Measurements from ENCODE around the gene IL25.

IL25 gene

GRCh38 chr14:23382276-23382675 lies 9.7 kb downstream of the IL25 start:
- H2AFZ ChIP-seq (ENCODE audit: low read length): no peak overlapping the region
- no peaks in the 10 kb centered on the region for H3F3A ChIP-seq (ENCODE audit: insufficient read depth, low read length)
- H3K4me3 ChIP-seq (ENCODE audit: low read length): no peak overlapping the region
- H3K4me1 ChIP-seq (ENCODE audit: low read length): no peaks in the 10 kb centered on the region
- H3K36me3 ChIP-seq (replicated peaks; ENCODE audit: insufficient read depth, low read length): no peaks in the 10 kb centered on the region
- no peak for DNase-seq
- no peaks in the 10 kb centered on the region for H3K79me2 ChIP-seq (ENCODE audit: low read length)
- peaks cover 4% of the 10 kb centered on the region for H3K27me3 ChIP-seq (replicated peaks; ENCODE audit: insufficient read depth, low read length)
- TF ChIP-seq CTCF (IDR thresholded peaks at IDR 0.05; ENCODE audit: low read length) (no peak), EZH2phosphoT487 (IDR thresholded peaks at IDR 0.05; ENCODE audit: low read length) (no peak), EZH2 (optimal IDR thresholded peaks at IDR 0.05; ENCODE audit: low read depth, low read length) (no peak)
- no peaks in the 10 kb centered on the region for H3K9me3 ChIP-seq (replicated peaks; ENCODE audit: insufficient read depth, low read length)
- no peaks in the 10 kb centered on the region for H3K9me2 ChIP-seq (replicated peaks; ENCODE audit: insufficient read depth, low read length)
- H3K9ac ChIP-seq (ENCODE audit: low read length): no peak overlapping the region
- no peaks in the 10 kb centered on the region for H4K20me1 ChIP-seq (ENCODE audit: insufficient read depth, low read length)
- H3K27ac ChIP-seq (ENCODE audit: low read length): no peak overlapping the region
- H3K4me2 ChIP-seq (ENCODE audit: low read depth, low read length): no peak overlapping the region

GRCh38 chr14:23382731-23383440 lies 10.3 kb downstream of the IL25 start:
- Histone ChIP-seq H3K4me2 (ENCODE audit: low read depth, low read length) (no peak overlapping the region), H3K27me3 (replicated peaks; ENCODE audit: insufficient read depth, low read length) (peaks cover 5% of the 10 kb centered on the region)

GRCh38 chr14:23384364-23385080 lies 11.9 kb downstream of the IL25 start:
- H3K9ac ChIP-seq (ENCODE audit: low read length): no peak overlapping the region
- H3K36me3 ChIP-seq (replicated peaks; ENCODE audit: insufficient read depth, low read length): no peaks in the 10 kb centered on the region
- no peak overlapping the region for H2AFZ ChIP-seq (ENCODE audit: low read length)
- H3K27me3 ChIP-seq (replicated peaks; ENCODE audit: insufficient read depth, low read length): peaks cover 8% of the 10 kb centered on the region
- no peaks in the 10 kb centered on the region for H3K9me2 ChIP-seq (replicated peaks; ENCODE audit: insufficient read depth, low read length)
- no peaks in the 10 kb centered on the region for H4K20me1 ChIP-seq (ENCODE audit: insufficient read depth, low read length)
- no peaks in the 10 kb centered on the region for H3K79me2 ChIP-seq (ENCODE audit: low read length)
- TF ChIP-seq CTCF (IDR thresholded peaks at IDR 0.05; ENCODE audit: low read length) (no peak), EZH2 (optimal IDR thresholded peaks at IDR 0.05; ENCODE audit: low read depth, low read length) (no peak), EZH2phosphoT487 (IDR thresholded peaks at IDR 0.05; ENCODE audit: low read length) (no peak)
- H3K4me1 ChIP-seq (ENCODE audit: low read length): no peaks in the 10 kb centered on the region
- H3K4me3 ChIP-seq (ENCODE audit: low read length): no peak overlapping the region
- no peak overlapping the region for H3K4me2 ChIP-seq (ENCODE audit: low read depth, low read length)
- no peak for DNase-seq
- no peaks in the 10 kb centered on the region for H3F3A ChIP-seq (ENCODE audit: insufficient read depth, low read length)
- H3K27ac ChIP-seq (ENCODE audit: low read length): no peak overlapping the region
- no peaks in the 10 kb centered on the region for H3K9me3 ChIP-seq (replicated peaks; ENCODE audit: insufficient read depth, low read length)

More at GRCh38 chr14:23382731-23383440, 10.3 kb downstream of the IL25 start:
- Histone ChIP-seq H3K36me3 (replicated peaks; ENCODE audit: insufficient read depth, low read length) (no peaks in the 10 kb centered on the region), H2AFZ (ENCODE audit: low read length) (no peak overlapping the region), H3K79me2 (ENCODE audit: low read length) (no peaks in the 10 kb centered on the region), H3K9me2 (replicated peaks; ENCODE audit: insufficient read depth, low read length) (no peaks in the 10 kb centered on the region), H3K27ac (ENCODE audit: low read length) (no peak overlapping the region), H3K9ac (ENCODE audit: low read length) (no peak overlapping the region), H3K9me3 (replicated peaks; ENCODE audit: insufficient read depth, low read length) (no peaks in the 10 kb centered on the region), H4K20me1 (ENCODE audit: insufficient read depth, low read length) (no peaks in the 10 kb centered on the region), H3K4me1 (ENCODE audit: low read length) (no peaks in the 10 kb centered on the region), H3F3A (ENCODE audit: insufficient read depth, low read length) (no peaks in the 10 kb centered on the region), H3K4me3 (ENCODE audit: low read length) (no peak overlapping the region)
- no peak for TF ChIP-seq CTCF (IDR thresholded peaks at IDR 0.05; ENCODE audit: low read length)
- TF ChIP-seq EZH2phosphoT487 (IDR thresholded peaks at IDR 0.05; ENCODE audit: low read length): no peak
- no peak for TF ChIP-seq EZH2 (optimal IDR thresholded peaks at IDR 0.05; ENCODE audit: low read depth, low read length)
- no peak for DNase-seq

All from MM.1S (cell line).